GM19463 (cell line): Measurements from ENCODE around the gene KHDC4.
"Not testable (repeated sequence)": the region's sequence is repeated elsewhere in the genome, so short reads cannot be mapped to it uniquely, and the experiment has no call there.

Experiments used
- ATAC-seq: cut with Tn5 transposase; IDR thresholded peaks from one replicate; pipeline ENCODE4 v1.9.1; 2021; ENCODE audit warnings: mild to moderate bottlenecking, moderate library complexity; ENCODE audit not compliant: unreplicated experiment

KHDC4 gene

GRCh38 chr1:155941845-155942531 lies 7.8 kb upstream of the KHDC4 start:
- no peak for ATAC-seq

GRCh38 chr1:155940993-155941844 lies 7.0 kb upstream of the KHDC4 start, which contains the start of gene RXFP4:
RXFP4 (plus strand) TSS chr1:155941638; CDS start chr1:155941710, 72 bp downstream.
- no peak for ATAC-seq

- no peak for ATAC-seq
These were observed 6.3 kb upstream of the KHDC4 start for GRCh38 chr1:155940482-155940992.

GRCh38 chr1:155938220-155938627 lies 4.0 kb upstream of the KHDC4 start:
- ATAC-seq, result no peak

- ATAC-seq, result no peak
These were observed 850 bp upstream of the KHDC4 start for GRCh38 chr1:155934936-155935590.

- ATAC-seq, result no peak
These were observed 569 bp downstream of the KHDC4 start for GRCh38 chr1:155933591-155934096.

- ATAC-seq, result no peak
These were observed 1.7 kb downstream of the KHDC4 start for GRCh38 chr1:155932487-155932886.

- ATAC-seq, result no peak
These were observed 2.1 kb downstream of the KHDC4 start for GRCh38 chr1:155932081-155932480.

- ATAC-seq, result no peak
These were observed 2.7 kb downstream of the KHDC4 start for GRCh38 chr1:155931332-155932038.

GRCh38 chr1:155930725-155931124 lies 3.5 kb downstream of the KHDC4 start:
- ATAC-seq, result not testable (repeated sequence)

- ATAC-seq, result no peak
These were observed 5.2 kb downstream of the KHDC4 start for GRCh38 chr1:155929057-155929456.

- ATAC-seq, result no peak
These were observed 8.7 kb downstream of the KHDC4 start for GRCh38 chr1:155925506-155925905.

- no peak for ATAC-seq
These were observed 13.5 kb downstream of the KHDC4 start for GRCh38 chr1:155920717-155921116.

GRCh38 chr1:155919801-155920200 lies 14.4 kb downstream of the KHDC4 start:
- ATAC-seq, result no peak

GRCh38 chr1:155918660-155919059 lies 15.6 kb downstream of the KHDC4 start:
- ATAC-seq, result no peak

- ATAC-seq, result no peak
These were observed 20.1 kb downstream of the KHDC4 start for GRCh38 chr1:155913969-155914757.

- ATAC-seq, result no peak
These were observed 22.1 kb downstream of the KHDC4 start for GRCh38 chr1:155912056-155912536.

GRCh38 chr1:155911156-155912055 lies 22.8 kb downstream of the KHDC4 start, which contains the start of gene RIT1:
RIT1 (minus strand) TSS chr1:155911349; CDS start chr1:155910761, 588 bp downstream.
- ATAC-seq, result peak; percentile 76
